HG03103 (cell line): ENCODE data around the gene ZNF607.
A peak's percentile ranks its signal among the peaks of the same experiment; 100 is the strongest.
"Not testable (repeated sequence)": the region's sequence is repeated elsewhere in the genome, so short reads cannot be mapped to it uniquely, and the experiment has no call there.

Experiments
- ATAC-seq: cut with Tn5 transposase; IDR thresholded peaks from one replicate; pipeline ENCODE4 v1.9.1; 2021; ENCODE audit warnings: low read depth; ENCODE audit not compliant: unreplicated experiment

Gene ZNF607

GRCh38 chr19:37719111-37719926 lies at the start of gene ZNF607:
TSS of gene ZNF607 (minus strand) at chr19:37719761. CDS start at chr19:37711618, 8,143 bp downstream.
- ATAC-seq = peak; percentile 89

- no peak for ATAC-seq
These were observed 43.9 kb upstream of the ZNF607 start for GRCh38 chr19:37763488-37763887.

- ATAC-seq = not testable (repeated sequence)
These were observed 38.1 kb upstream of the ZNF607 start for GRCh38 chr19:37757683-37758082.

GRCh38 chr19:37738371-37738770 lies 18.8 kb upstream of the ZNF607 start:
- no peak for ATAC-seq

GRCh38 chr19:37725181-37725580 lies 5.6 kb upstream of the ZNF607 start:
- no peak for ATAC-seq

GRCh38 chr19:37719927-37720265 lies 335 bp upstream of the ZNF607 start:
- ATAC-seq = no peak

- no peak for ATAC-seq
These were observed 1.3 kb downstream of the ZNF607 start for GRCh38 chr19:37718304-37718703.

GRCh38 chr19:37716140-37716539 lies 3.4 kb downstream of the ZNF607 start:
- ATAC-seq = no peak

- no peak for ATAC-seq
These were observed 13.4 kb downstream of the ZNF607 start for GRCh38 chr19:37706052-37706605.

- ATAC-seq = no peak
These were observed 20.5 kb downstream of the ZNF607 start for GRCh38 chr19:37699057-37699456.

GRCh38 chr19:37698216-37698615 lies 21.3 kb downstream of the ZNF607 start:
- no peak for ATAC-seq

GRCh38 chr19:37695144-37695899 lies 24.2 kb downstream of the ZNF607 start:
- no peak for ATAC-seq

- ATAC-seq = no peak
These were observed 26.5 kb downstream of the ZNF607 start for GRCh38 chr19:37692956-37693620.

GRCh38 chr19:37691881-37692504 lies 27.6 kb downstream of the ZNF607 start:
- ATAC-seq = no peak

GRCh38 chr19:37683520-37683919 lies 36.0 kb downstream of the ZNF607 start:
- ATAC-seq = no peak

- ATAC-seq = no peak
These were observed 50.1 kb downstream of the ZNF607 start for GRCh38 chr19:37669450-37669914.

GRCh38 chr19:37657157-37657556 lies 62.4 kb downstream of the ZNF607 start:
- ATAC-seq = not testable (repeated sequence)

- ATAC-seq = peak; percentile 53
These were observed 63.7 kb downstream of the ZNF607 start for GRCh38 chr19:37655689-37656371.

GRCh38 chr19:37655301-37655688 lies 64.3 kb downstream of the ZNF607 start, which contains the start of gene ZFP30:
TSS of gene ZFP30 (minus strand) at chr19:37655465. CDS start at chr19:37647822, 7,643 bp downstream.
- peak; percentile 47 for ATAC-seq
